UCSD-AML1 (cell line): ENCODE results near the gene RXYLT1.
"Not testable (repeated sequence)": the region's sequence is repeated elsewhere in the genome, so short reads cannot be mapped to it uniquely, and the experiment has no call there.

Experiments
- DNase-seq: peaks from one replicate; lab custom pipeline; 2025; ENCODE audit not compliant: unreplicated experiment; lab: John Stamatoyannopoulos, UW

Gene RXYLT1

GRCh38 chr12:63802012-63802608 lies 22.4 kb downstream of the RXYLT1 start:
- DNase-seq: no peak

- no peak for DNase-seq
Measured at GRCh38 chr12:63804746-63805145, 25.0 kb downstream of the RXYLT1 start.

- DNase-seq: no peak
Measured at GRCh38 chr12:63805704-63806672, 26.3 kb downstream of the RXYLT1 start.

DNA sequence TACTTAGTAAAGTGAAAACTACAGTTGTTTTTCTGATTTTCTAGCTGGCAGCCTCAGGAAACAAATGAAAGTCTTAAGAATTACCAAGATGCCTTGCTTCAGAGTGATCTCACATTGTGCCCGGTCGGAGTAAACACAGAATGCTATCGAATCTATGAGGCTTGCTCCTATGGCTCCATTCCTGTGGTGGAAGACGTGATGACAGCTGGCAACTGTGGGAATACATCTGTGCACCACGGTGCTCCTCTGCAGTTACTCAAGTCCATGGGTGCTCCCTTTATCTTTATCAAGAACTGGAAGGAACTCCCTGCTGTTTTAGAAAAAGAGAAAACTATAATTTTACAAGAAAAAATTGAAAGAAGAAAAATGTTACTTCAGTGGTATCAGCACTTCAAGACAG lies 28.9 kb downstream of the RXYLT1 start:
- no peak for DNase-seq

DNA sequence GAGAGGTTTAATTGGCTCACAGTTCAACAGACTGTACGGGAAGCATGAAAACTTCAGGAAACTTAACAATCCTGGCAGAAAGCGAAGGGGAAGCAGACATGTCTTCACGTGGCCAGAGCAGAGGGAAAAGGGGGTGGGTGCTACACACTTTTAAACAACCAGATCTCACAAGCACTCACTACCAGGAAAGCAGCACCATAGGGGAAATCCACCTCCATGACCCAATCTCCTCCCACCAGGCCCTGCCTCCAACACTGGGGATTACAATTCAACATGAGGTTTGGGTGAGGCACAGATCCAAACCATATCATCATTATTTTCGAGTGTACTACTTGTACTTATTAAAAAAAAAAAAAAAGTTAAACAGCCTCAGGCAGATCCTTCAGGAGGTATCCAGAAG lies 29.9 kb downstream of the RXYLT1 start:
- no peak for DNase-seq

DNA sequence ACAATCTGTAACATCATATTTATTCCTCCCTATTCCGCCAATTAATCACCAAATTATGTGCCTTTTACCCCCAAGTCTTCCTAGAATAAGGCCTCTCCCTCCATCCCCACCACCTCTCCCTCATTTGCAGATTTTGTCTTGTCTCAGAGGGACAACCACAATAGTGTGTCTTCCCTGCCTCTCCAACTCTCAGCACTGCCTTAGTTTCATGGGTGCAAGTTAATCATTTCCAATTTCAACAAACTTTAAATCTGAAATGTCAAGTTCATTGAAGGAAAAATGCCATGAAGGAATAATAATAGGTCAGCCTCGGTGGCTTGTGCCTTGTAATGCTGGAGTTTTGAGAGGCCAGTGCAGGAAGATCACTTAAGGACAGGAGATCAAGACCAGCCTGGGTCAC lies 31.6 kb downstream of the RXYLT1 start:
- no peak for DNase-seq

- no peak for DNase-seq
Measured at GRCh38 chr12:63811755-63812154, 32.0 kb downstream of the RXYLT1 start.

DNA sequence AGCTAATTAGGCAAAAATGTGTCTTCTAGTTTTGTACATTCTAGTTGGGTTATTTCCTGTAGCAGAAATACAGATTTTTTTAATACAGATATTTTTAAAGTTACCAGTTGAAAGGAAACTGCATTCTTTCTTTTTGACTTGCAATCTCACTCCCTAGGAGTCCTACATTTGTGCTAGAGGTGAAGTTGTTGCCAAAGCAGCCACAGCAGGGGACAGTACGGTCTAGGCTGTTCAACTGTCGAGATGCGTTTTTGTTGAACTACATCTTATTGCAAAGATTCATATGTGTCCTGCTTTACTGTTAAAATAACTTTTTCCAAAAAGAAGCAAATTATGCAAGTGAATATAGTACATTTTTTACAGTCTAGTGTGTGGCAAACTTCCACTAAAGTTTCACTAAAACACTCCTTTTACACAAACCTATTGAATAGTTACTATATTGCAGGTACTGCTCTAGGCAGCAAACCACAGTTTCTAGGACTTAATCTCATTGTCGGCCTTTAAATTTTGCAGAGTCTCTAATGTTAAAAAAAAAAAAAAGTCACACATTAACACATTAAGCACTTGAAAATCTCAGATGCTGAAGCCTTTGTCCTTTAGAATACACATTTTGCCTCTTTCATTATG lies 34.5 kb downstream of the RXYLT1 start:
- no peak for DNase-seq

DNA sequence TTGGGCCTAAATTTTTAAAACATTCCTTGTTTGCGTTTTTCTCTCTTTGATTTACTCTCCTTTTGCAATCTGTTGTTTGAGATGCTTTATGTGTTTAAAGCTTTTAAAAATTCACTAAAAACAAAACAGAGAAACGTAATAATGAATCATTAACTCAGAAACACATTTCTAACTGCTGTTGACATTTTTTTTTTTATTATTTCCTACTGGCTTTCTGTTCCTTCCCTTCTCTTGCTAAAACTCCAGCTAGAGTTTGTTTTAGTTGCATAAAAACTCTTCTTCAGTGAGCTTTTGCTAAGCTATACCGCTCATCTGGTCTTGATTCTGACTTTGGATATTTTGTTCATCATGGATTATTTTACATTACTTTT lies 35.8 kb downstream of the RXYLT1 start:
- DNase-seq: no peak

GRCh38 chr12:63816031-63816430 lies 36.3 kb downstream of the RXYLT1 start:
- no peak for DNase-seq

DNA sequence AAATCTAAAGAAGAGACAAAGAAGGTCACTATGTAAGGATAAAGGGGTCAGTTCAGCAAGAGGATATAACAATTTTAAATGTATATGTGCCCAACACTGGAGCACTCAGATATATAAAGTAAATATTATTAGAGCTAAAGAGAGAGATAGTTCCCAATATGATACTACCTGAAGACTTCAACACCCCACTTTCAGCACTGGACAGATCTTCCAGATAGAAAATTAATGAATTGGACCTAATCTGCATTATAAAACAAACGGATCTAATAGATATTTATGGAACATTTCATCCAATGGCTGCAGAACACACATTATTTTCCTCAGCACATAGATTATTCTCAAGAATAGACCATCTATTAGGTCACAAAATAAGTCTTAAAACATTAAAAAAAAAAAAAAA lies 40.7 kb downstream of the RXYLT1 start:
- no peak for DNase-seq

- no peak for DNase-seq
Measured at GRCh38 chr12:63821781-63822251, 42.1 kb downstream of the RXYLT1 start.

GRCh38 chr12:63822352-63822751 lies 42.6 kb downstream of the RXYLT1 start:
- no peak for DNase-seq

GRCh38 chr12:63823040-63823439 lies 43.3 kb downstream of the RXYLT1 start:
- no peak for DNase-seq

GRCh38 chr12:63826006-63826585 lies 46.4 kb downstream of the RXYLT1 start:
- DNase-seq: no peak

DNA sequence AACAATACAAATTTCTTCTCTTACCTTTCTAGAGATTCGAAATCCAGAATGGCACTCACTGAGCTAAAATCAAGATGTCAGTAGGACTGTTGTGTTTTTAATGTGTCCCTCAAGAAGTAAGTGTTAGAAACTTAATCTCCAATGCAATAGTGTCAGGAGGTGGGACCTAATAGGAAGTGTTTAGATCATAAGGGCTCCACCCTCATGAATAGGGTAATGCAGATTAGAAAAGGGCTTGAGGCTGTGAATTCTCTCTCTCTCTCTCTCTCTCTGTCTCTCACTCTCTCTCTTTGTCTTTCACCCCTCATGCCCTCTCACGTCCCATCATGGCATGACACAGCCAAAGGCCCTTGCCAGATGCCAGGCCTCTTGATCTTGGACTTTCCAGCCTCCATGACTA lies 49.2 kb downstream of the RXYLT1 start:
- DNase-seq: no peak

- DNase-seq: no peak
Measured at GRCh38 chr12:63836046-63836445, 56.3 kb downstream of the RXYLT1 start.

DNA sequence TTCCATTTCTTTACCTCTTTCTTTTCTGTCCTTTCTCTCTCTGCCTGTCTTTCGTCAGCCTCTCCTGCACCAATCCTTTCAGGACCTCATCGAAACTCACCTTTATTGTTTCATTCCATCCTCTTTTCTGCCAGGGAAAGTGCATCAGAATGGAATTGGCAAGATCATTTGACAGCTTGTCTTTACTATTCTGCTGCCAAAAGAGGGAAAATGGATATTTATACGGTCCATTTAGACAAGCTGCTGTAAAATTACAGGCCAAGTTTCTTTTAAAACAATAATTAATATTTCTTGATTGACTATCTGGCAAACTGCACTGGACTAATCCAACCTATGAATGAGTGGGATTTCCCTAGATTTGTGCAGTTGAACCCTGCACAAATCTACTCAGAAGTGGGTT lies 57.2 kb downstream of the RXYLT1 start:
- no peak for DNase-seq

DNA sequence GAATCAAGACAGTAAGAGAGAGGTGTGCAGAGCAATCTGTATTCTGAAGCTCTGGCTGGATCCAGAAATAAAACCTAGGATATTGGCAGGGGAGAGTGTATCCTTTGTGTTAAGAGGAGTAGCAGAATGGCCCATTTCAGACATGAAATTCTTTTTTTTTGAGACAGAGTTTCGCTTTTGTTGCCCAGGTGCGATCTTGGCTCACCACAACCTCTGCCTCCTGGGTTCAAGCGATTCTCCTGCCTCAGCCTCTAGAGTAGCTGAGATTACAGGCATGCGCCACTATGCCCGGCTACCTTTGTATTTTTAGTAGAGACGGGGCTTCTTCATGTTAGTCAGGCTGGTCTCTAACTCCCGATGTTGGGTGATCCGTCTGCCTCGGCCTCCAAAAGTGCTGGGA lies 58.7 kb downstream of the RXYLT1 start:
- no peak for DNase-seq

DNA sequence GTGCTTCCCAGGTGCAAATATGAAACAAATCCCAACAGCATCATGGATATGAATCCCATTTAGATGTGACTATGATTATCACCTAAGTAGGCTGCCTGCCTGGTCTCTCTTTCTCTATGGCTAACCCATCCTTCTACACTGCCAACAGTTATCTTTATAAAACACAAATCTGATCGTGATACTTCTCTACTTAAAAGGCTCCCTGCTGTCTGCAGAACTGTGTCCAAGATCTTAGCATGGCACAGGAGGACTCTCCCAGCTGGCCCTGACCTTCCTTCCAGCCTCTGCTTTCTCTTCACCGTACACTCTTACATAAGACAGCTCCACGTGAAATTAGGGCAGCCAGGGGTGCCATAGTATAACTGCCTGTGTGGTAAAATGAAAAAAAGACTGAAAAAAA lies 61.3 kb downstream of the RXYLT1 start:
- no peak for DNase-seq

DNA sequence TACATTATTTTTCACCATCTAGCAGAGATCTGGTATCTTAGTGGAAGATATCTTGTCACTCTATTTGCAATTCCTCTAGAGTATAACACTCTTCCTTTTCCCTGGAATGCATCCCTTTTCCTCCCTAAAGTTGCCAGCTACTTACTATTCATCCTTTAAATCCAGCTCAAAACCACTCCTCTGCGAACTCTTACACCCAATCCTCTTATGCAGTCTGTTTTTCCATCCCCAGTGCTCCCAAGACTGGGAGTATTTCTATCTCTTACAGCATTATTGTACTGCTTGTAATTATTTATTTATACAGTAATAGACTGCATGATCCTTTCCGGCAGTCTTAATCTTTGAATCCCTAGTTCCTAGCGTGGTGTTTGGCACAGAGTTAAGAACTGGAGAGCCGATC lies 61.9 kb downstream of the RXYLT1 start:
- no peak for DNase-seq

- DNase-seq: not testable (repeated sequence)
Measured at GRCh38 chr12:63842750-63843149, 63.0 kb downstream of the RXYLT1 start.
